Adrenal gland (tissue), 19 donors: ENCODE measurements around the gene MRM1. TPM values are rescaled to one million over a fixed set of nuclear protein-coding genes. Genes with fewer than 3 reads are reported as not detected.

ENCODE experiments used
- DNase-seq, 7 donors: peaks; one replicate each; pipeline ENCODE4 v3.0.0-alpha.2; 2019 to 2020
- H3K27ac ChIP-seq, 5 donors: fragments of 200-600 bp; sonication (generic) in 4 of 5; 1 replicate in 3 of 5; 2 replicates in 2 of 5; pipeline versions ENCODE4 v1.5.1 to v1.8.0; 2016 to 2020; ENCODE audit warnings: mild to moderate bottlenecking in 1 of 5
- H3K27me3 ChIP-seq: fragments of 200-600 bp; 2 replicates; pipeline ENCODE4 v1.8.0; 2021
- H3K36me3 ChIP-seq, 2 donors: fragments of 200-600 bp; replicated peaks in 1 of 2; 1 replicate in 1 of 2; 2 replicates in 1 of 2; pipeline versions ENCODE4 v1.5.1 to v1.8.0; 2018 to 2022
- H3K4me1 ChIP-seq, 2 donors: fragments of 200-600 bp; replicated peaks in 1 of 2; 1 replicate in 1 of 2; 2 replicates in 1 of 2; pipeline versions ENCODE4 v1.5.1 to v1.8.0; 2018 to 2021
- H3K4me3 ChIP-seq, 4 donors: fragments of 200-600 bp; sonication (generic) in 3 of 4; one replicate each; pipeline ENCODE4 v1.5.1; 2016 to 2018
- H3K9me3 ChIP-seq, 3 donors: fragments of 200-600 bp; sonication (generic) in 1 of 3; replicated peaks in 1 of 3; 1 replicate in 2 of 3; 2 replicates in 1 of 3; pipeline versions ENCODE4 v1.5.1 to v1.8.0; 2016 to 2021
- POLR2A ChIP-seq, 2 donors: fragments of 450-650 bp; IDR thresholded peaks; one replicate each; pipeline ENCODE4 v1.6.1; 2017; ENCODE audit warnings: antibody characterized with exemption in 2 of 2, mild to moderate bottlenecking in 2 of 2, moderate library complexity in 1 of 2
- WGBS, 4 donors: extraction: QIAGEN DNeasy Blood & Tissue Kit in 2 of 4; methylation state at CpG; one replicate each; pipeline versions ENCODE4 v1.1.5 to v1.1.7; 2013 to 2017; 5-methylcytosine and 5-hydroxymethylcytosine counted together
- intact Hi-C, 2 donors: fragments of 100-400 bp; cut with DNase I; formaldehyde crosslinking; loops; one replicate each; pipeline versions ENCODE4 v1.14.1 to v1.15.0; 2022 to 2023
- long read RNA-seq, 10 donors: library from polyadenylated mRNA in 3 of 10; unstranded in 2 of 10; stranded (forward) in 1 of 10; transcript quantifications; one replicate each; pipeline ENCODE4 v2.0.0 and lab custom pipeline, GENCODE V29; 2021 to 2026
- polyA plus RNA-seq, 3 donors: library from polyadenylated mRNA; stranded (reverse); fragments of 200-250 nt in 2 of 3; fragments of 350-450 nt in 1 of 3; fragmentation: Illumina TruSeq in 1 of 3; extraction: RNeasy Lipid Tissue Mini Kit (QIAGEN cat#74804) in 1 of 3; gene quantifications; one replicate each; pipeline ENCODE4 v1.2.3, GENCODE V29; 2013 to 2014
- total RNA-seq, 9 donors: library from RNA; depleted of rRNA in 4 of 9; stranded (reverse); fragments of >200 nt in 4 of 9; fragments of 120-200 nt in 1 of 9; fragmentation: NEBNext Ultra II Directional in 1 of 9; extraction: Animal tissue kit (Norgen Biotek cat#: 25700) in 1 of 9; gene quantifications; one replicate each; pipeline versions ENCODE4 v1.1.0 to v1.2.4, GENCODE V29; 2013 to 2023
- TF ChIP-seq, protein P1 (sequence below), 6 experiments: fragments of 450-650 bp in 4 of 6; fragments of 200-600 bp in 2 of 6; sonication (generic) in 1 of 6; IDR thresholded peaks; 1 replicate in 5 of 6; 2 replicates in 1 of 6; pipeline versions ENCODE4 v1.5.1 to v1.8.0; 2016 to 2021; ENCODE audit warnings: antibody characterized with exemption in 6 of 6, mild to moderate bottlenecking in 2 of 6, moderate library complexity in 1 of 6
- donor health status: healthy with polysubstance abuse.
- donor health status: Bipolar disorder and iron deficiency.
- donor health status: DM: yes; HTN: yes; CAD: no.
- donor health status: DM: no; HTN: no; CAD: no.
- donor health status: DM: no; HTN: no; CAD: no.
- donor health status: DM: yes; HTN: yes; CAD: no.

MRM1 gene, protein sequence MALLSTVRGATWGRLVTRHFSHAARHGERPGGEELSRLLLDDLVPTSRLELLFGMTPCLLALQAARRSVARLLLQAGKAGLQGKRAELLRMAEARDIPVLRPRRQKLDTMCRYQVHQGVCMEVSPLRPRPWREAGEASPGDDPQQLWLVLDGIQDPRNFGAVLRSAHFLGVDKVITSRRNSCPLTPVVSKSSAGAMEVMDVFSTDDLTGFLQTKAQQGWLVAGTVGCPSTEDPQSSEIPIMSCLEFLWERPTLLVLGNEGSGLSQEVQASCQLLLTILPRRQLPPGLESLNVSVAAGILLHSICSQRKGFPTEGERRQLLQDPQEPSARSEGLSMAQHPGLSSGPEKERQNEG
- 10 to 100 TPM in 4 of 9 donors, 1 to 10 TPM in 5; 5.2 to 18.5 (median 9.8) TPM for total RNA-seq
- polyA plus RNA-seq: 10 to 100 TPM in 1 of 3 donors, 1 to 10 TPM in 2; 6.9 to 10.1 (median 7.0) TPM
- long read RNA-seq, donor 1, transcript MRM1-204 (5 exons, 1,857 nt): major isoform, 11 of 11 reads
- long read RNA-seq, donor 1, partial matches to known transcripts: 0 of 11 reads
- long read RNA-seq, donor 1, other reads (novel, unspliced or antisense): 0 of 11 reads
- long read RNA-seq, donor 2, partial matches to known transcripts: 0 of 2 reads
- long read RNA-seq, donor 2, other reads (novel, unspliced or antisense): 0 of 2 reads
- long read RNA-seq, donor 3, partial matches to known transcripts: 0 of 3 reads
- long read RNA-seq, donor 3, other reads (novel, unspliced or antisense): 0 of 3 reads
- long read RNA-seq, donor 4, partial matches to known transcripts: 0 of 1 reads
- long read RNA-seq, donor 4, other reads (novel, unspliced or antisense): 0 of 1 reads
- long read RNA-seq, donor 5, transcript MRM1-204 (5 exons, 1,857 nt): major isoform, 7 of 15 reads
- long read RNA-seq, donor 5, partial matches to known transcripts: 6 of 15 reads
- long read RNA-seq, donor 5, other reads (novel, unspliced or antisense): 2 of 15 reads
- long read RNA-seq, donor 6, partial matches to known transcripts: 0 of 2 reads
- long read RNA-seq, donor 6, other reads (novel, unspliced or antisense): 1 of 2 reads
- long read RNA-seq, donor 7: 0 reads
- long read RNA-seq, donor 8, transcript MRM1-204 (5 exons, 1,857 nt): major isoform, 5 of 5 reads
- long read RNA-seq, donor 8, partial matches to known transcripts: 0 of 5 reads
- long read RNA-seq, donor 8, other reads (novel, unspliced or antisense): 0 of 5 reads
- long read RNA-seq, donor 9, partial matches to known transcripts: 0 of 4 reads
- long read RNA-seq, donor 9, other reads (novel, unspliced or antisense): 0 of 4 reads
- long read RNA-seq, donor 10, transcript MRM1-204 (5 exons, 1,857 nt): major isoform, 6 of 6 reads
- long read RNA-seq, donor 10, partial matches to known transcripts: 0 of 6 reads
- long read RNA-seq, donor 10, other reads (novel, unspliced or antisense): 0 of 6 reads

DNA sequence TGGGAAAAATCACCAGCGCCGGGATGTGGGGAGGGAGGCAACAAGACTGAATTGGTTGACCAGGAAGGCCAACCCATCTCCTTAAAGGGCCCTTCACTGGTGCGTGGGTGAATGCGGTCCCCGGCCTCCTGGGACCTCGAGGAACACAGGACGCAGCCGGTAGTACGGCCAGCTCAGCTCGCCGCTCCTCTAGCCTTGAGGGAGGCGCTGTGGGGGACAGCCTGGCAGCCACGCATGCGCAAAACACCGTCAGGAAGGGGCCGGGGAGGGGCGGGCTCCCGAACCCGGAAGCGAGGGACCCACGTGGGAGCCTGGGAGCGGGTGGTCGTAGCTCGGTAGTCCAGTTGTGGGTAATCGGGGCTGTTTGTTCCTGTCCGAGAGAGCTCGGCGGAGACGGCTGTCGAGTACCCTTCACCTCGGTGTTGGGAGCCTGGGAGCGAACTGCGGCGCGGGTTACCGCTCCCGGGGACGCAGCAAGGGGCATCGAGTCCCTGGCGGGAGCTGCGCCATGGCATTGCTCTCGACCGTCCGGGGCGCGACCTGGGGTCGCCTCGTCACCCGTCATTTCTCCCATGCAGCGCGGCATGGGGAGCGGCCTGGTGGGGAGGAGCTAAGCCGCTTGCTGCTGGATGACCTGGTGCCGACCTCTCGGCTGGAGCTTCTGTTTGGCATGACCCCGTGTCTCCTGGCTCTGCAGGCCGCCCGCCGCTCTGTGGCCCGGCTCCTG lies at the start of gene MRM1:
Gene MRM1, plus strand, starts transcription at position 281 of the 727 bp plus-strand sequence. Its CDS starts 228 bp downstream, at position 509.
- TF ChIP-seq, protein P1, sequence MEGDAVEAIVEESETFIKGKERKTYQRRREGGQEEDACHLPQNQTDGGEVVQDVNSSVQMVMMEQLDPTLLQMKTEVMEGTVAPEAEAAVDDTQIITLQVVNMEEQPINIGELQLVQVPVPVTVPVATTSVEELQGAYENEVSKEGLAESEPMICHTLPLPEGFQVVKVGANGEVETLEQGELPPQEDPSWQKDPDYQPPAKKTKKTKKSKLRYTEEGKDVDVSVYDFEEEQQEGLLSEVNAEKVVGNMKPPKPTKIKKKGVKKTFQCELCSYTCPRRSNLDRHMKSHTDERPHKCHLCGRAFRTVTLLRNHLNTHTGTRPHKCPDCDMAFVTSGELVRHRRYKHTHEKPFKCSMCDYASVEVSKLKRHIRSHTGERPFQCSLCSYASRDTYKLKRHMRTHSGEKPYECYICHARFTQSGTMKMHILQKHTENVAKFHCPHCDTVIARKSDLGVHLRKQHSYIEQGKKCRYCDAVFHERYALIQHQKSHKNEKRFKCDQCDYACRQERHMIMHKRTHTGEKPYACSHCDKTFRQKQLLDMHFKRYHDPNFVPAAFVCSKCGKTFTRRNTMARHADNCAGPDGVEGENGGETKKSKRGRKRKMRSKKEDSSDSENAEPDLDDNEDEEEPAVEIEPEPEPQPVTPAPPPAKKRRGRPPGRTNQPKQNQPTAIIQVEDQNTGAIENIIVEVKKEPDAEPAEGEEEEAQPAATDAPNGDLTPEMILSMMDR (IDR thresholded peaks at IDR 0.05): peak in 2 of 6 experiments; percentile 8 to 36
- TF ChIP-seq POLR2A (IDR thresholded peaks at IDR 0.05): peak; percentile 8 to 80
- Histone ChIP-seq H3K4me1 (peaks cover 12 to 28% of the 10 kb centered on the region in 2 donors), H3K4me3 (peak within 1 kb of the TSS; percentile 63 to 89 (median 76)), H3K27me3 (no peaks in the 10 kb centered on the region), H3K27ac (peak within 1 kb of the TSS in 4 of 5 donors; percentile 65 to 93 (median 80)), H3K9me3 (no peaks in the 10 kb centered on the region), H3K36me3 (no peaks in the 10 kb centered on the region)
- 0 to 1% (median 0%) methylated on average over 2 to 60 of the region's 60 CpGs for WGBS, 4 donors
- peak; percentile 93 to 96 (median 95) for DNase-seq
- intact Hi-C loops: no loop called here

DNA sequence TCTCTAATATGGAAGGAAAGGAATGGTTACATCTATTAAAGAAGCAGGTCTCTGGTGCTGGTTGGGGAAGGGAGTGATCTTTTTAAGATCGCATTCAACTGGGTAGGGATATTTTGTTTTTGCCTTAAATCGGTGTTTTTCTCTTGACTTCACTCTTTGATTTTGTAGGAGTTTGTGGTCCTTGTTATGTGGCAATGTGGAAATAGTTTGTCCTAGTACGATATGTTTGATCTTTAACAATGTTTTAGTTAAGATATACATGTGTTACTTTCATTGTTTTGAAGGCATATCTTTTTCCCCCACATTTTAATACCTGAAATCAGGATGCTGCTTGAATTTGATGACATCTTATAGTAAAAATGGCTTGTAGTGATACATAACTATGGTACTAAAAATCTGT lies 47.9 kb upstream of the MRM1 start:
- H3K4me1 ChIP-seq: peaks cover 19 to 46% of the 10 kb centered on the region in 2 donors
- TF ChIP-seq, protein P1 (IDR thresholded peaks at IDR 0.05): no peak
- TF ChIP-seq POLR2A (IDR thresholded peaks at IDR 0.05): no peak
- peaks cover 0 to 16% of the 10 kb centered on the region in 2 donors for H3K36me3 ChIP-seq
- intact Hi-C loops: no loop called here
- H3K9me3 ChIP-seq: no peaks in the 10 kb centered on the region
- 87 to 91% (median 89%) methylated on average over 3 of the region's 3 CpGs for WGBS, 4 donors
- no peak for DNase-seq
- H3K4me3 ChIP-seq: no peak overlapping the region
- no peaks in the 10 kb centered on the region for H3K27me3 ChIP-seq
- no peak overlapping the region for H3K27ac ChIP-seq

DNA sequence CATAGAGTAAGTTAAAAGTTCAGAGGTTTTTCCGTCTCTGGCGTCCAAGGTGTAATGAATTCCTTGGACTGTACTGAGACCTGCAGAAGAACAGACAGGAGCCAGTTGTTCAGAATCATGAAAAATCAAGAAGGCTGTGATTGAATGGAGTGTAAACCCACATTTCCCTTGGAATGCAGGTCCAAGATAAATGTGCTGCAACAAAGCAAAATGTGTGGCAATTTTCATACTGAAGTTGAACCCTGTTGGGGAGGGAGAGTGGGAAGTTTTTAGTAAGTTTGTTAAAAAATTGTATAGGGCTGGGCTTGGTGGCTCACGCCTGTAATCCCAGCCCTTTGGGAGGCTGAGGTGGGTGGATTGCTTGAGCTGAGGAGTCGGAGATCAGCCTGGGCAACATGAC lies 35.3 kb upstream of the MRM1 start:
- H3K36me3 ChIP-seq: peaks cover 0 to 76% of the 10 kb centered on the region in 2 donors
- no peaks in the 10 kb centered on the region for H3K27me3 ChIP-seq
- intact Hi-C loops: no loop called here
- TF ChIP-seq, protein P1 (IDR thresholded peaks at IDR 0.05): no peak
- TF ChIP-seq POLR2A (IDR thresholded peaks at IDR 0.05): no peak
- H3K4me1 ChIP-seq: peaks cover 0 to 6% of the 10 kb centered on the region in 2 donors
- H3K9me3 ChIP-seq: no peaks in the 10 kb centered on the region
- no peak overlapping the region for H3K27ac ChIP-seq
- H3K4me3 ChIP-seq: no peak overlapping the region
- WGBS, 4 donors: 93 to 98% (median 94%) methylated on average over 4 of the region's 4 CpGs
- DNase-seq: no peak
